VCaP (cell line): ENCODE measurements around the gene SH2D1B.

Source experiments
- H3K27ac ChIP-seq: fragments of 450-650 bp; 2 replicates; pipeline ENCODE4 v1.5.1; 2017
- TF ChIP-seq, protein P1 (sequence below): fragments of 450-650 bp; conservative IDR thresholded peaks from 2 replicates; pipeline ENCODE4 v1.5.1; 2017; ENCODE audit warnings: mild to moderate bottlenecking, moderate library complexity

The SH2D1B gene

GRCh38 chr1:162388615-162389014 lies 23.3 kb downstream of the SH2D1B start:
- TF ChIP-seq, protein P1, sequence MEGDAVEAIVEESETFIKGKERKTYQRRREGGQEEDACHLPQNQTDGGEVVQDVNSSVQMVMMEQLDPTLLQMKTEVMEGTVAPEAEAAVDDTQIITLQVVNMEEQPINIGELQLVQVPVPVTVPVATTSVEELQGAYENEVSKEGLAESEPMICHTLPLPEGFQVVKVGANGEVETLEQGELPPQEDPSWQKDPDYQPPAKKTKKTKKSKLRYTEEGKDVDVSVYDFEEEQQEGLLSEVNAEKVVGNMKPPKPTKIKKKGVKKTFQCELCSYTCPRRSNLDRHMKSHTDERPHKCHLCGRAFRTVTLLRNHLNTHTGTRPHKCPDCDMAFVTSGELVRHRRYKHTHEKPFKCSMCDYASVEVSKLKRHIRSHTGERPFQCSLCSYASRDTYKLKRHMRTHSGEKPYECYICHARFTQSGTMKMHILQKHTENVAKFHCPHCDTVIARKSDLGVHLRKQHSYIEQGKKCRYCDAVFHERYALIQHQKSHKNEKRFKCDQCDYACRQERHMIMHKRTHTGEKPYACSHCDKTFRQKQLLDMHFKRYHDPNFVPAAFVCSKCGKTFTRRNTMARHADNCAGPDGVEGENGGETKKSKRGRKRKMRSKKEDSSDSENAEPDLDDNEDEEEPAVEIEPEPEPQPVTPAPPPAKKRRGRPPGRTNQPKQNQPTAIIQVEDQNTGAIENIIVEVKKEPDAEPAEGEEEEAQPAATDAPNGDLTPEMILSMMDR: no peak
- no peak overlapping the region for H3K27ac ChIP-seq

- TF ChIP-seq, protein P1: no peak
- no peak overlapping the region for H3K27ac ChIP-seq
Measured at GRCh38 chr1:162388083-162388594, 23.8 kb downstream of the SH2D1B start.

DNA sequence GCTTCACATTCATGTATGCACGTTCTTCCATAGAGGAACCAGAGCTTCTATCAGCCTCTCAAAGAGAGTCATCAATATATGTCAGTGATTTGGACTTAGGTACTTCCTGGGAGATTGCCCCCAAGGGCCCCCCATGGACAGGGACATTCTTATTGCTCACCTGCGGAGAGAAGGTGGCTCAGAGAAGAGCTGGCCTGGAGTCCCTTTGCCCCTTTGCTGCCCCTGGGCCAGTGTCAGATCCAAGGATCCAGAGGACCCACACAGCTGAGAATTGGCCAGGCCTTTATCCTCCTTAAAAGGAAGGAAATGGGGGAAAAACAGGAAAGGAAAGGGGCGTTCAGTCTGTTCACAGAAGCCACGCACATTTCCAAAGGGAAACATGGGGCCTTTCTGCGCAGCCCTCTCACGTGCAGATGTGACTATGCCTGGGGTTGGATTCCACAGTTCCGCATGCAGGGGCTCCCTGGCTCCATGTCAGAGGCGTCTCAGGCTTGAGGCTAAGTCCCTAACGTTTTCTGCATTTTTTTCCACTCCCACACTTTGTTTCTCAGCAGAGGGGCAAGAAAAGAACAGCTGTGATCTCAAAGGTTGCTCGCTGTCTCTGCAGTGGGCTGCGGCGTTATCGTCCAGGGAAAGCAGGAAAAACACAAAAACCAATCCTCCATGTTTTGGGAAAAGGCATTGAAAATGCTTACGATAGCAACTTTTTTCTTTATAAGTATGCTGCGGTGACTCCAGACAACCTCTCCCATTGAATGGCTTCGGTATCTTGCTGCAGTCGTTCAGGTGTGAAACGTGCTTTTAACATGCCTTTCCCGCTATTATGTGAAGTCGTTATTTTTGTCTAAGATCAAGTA lies 24.5 kb downstream of the SH2D1B start:
- no peak overlapping the region for H3K27ac ChIP-seq
- TF ChIP-seq, protein P1: no peak

GRCh38 chr1:162386292-162387225 lies 25.4 kb downstream of the SH2D1B start:
- no peak overlapping the region for H3K27ac ChIP-seq
- TF ChIP-seq, protein P1: no peak

GRCh38 chr1:162385702-162386101 lies 26.2 kb downstream of the SH2D1B start:
- no peak overlapping the region for H3K27ac ChIP-seq
- TF ChIP-seq, protein P1: no peak

DNA sequence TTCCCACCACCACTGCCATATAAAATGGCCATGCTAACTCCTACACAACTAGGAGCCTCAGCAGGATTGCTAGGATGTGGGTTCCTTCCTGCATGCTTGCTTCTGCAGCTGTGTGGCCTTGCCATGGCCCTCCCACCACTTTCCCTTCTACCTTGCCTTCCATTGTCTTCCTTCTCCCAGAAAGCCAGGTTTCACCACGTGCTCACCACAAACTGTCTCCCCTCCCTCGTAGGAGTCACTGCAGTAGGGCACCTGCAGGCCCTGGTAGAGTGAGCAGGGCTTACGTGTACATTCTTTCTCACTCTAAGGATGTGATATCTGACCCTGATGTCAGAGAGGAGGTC lies 26.7 kb downstream of the SH2D1B start:
- TF ChIP-seq, protein P1: no peak
- no peak overlapping the region for H3K27ac ChIP-seq
